Hematopoietic multipotent progenitor cell treated with erythropoietin and hydrocortisone succinate and interleukin-3 and kit ligand, for 17 days (in vitro differentiated cells): ENCODE measurements around the gene CHRNA7.

Experiments used
- DNase-seq: peaks from one replicate; pipeline ENCODE4 v3.0.0-alpha.2; 2015; ENCODE audit warnings: low spot score

The CHRNA7 gene

GRCh38 chr15:32089851-32090359, 59.6 kb downstream of the CHRNA7 start:
- DNase-seq, result no peak

- DNase-seq, result no peak
These were observed 61.4 kb downstream of the CHRNA7 start for GRCh38 chr15:32091505-32092380.

GRCh38 chr15:32096213-32096612, 65.9 kb downstream of the CHRNA7 start:
- no peak for DNase-seq

- no peak for DNase-seq
These were observed 66.8 kb downstream of the CHRNA7 start for GRCh38 chr15:32096916-32097617.

- no peak for DNase-seq
These were observed 67.7 kb downstream of the CHRNA7 start for GRCh38 chr15:32098033-32098432.

GRCh38 chr15:32099097-32099785, 68.9 kb downstream of the CHRNA7 start:
- no peak for DNase-seq

- DNase-seq, result no peak
These were observed 69.8 kb downstream of the CHRNA7 start for GRCh38 chr15:32099956-32100684.

GRCh38 chr15:32104061-32104995, 74.0 kb downstream of the CHRNA7 start:
- no peak for DNase-seq

- DNase-seq, result no peak
These were observed 75.2 kb downstream of the CHRNA7 start for GRCh38 chr15:32105258-32106241.

- DNase-seq, result no peak
These were observed 76.4 kb downstream of the CHRNA7 start for GRCh38 chr15:32106401-32107381.

- DNase-seq, result no peak
These were observed 77.3 kb downstream of the CHRNA7 start for GRCh38 chr15:32107477-32108080.

- no peak for DNase-seq
These were observed 78.3 kb downstream of the CHRNA7 start for GRCh38 chr15:32108661-32109060.

GRCh38 chr15:32112101-32112500, 81.8 kb downstream of the CHRNA7 start:
- no peak for DNase-seq

GRCh38 chr15:32113224-32113623, 82.9 kb downstream of the CHRNA7 start:
- no peak for DNase-seq

GRCh38 chr15:32117122-32117521, 86.8 kb downstream of the CHRNA7 start:
- no peak for DNase-seq

GRCh38 chr15:32119286-32119685, 89.0 kb downstream of the CHRNA7 start:
- DNase-seq, result no peak

- DNase-seq, result no peak
These were observed 89.5 kb downstream of the CHRNA7 start for GRCh38 chr15:32119694-32120330.
